Caco-2 (cell line): ENCODE results near the gene DIAPH2. TPM values are rescaled to one million over a fixed set of nuclear protein-coding genes. Genes with fewer than 3 reads are reported as not detected.

ENCODE experiments used
- BruUV-seq: library from RNA; stranded (reverse); fragments of 400-500 nt; replicated peaks from 2 replicates; lab custom pipeline; 2021; lab: Mats Ljungman, UMichigan
- CTCF ChIA-PET: fragments of 300-600 bp; sonication (Branson Sonifier 250); formaldehyde crosslinking; loops from one replicate; lab custom pipeline; 2022; ENCODE audit warnings: antibody characterized with exemption; lab: Charles Lee
- POLR2A ChIA-PET: fragments of 300-600 bp; sonication (Branson Sonifier 250); formaldehyde crosslinking; loops from one replicate; lab custom pipeline; 2022; ENCODE audit warnings: antibody characterized with exemption; lab: Charles Lee
- DNase-seq, 2 experiments: peaks; one replicate each; pipeline versions ENCODE4 v3.0.0 to v3.0.0-alpha.2; 2020 to 2022
- H3K27me3 ChIP-seq: replicated peaks from 2 replicates; pipeline ENCODE4 v1.6.0; 2011; ENCODE audit warnings: low read length; ENCODE audit not compliant: control insufficient read depth, insufficient read depth
- H3K36me3 ChIP-seq: 2 replicates; pipeline ENCODE4 v1.5.1; 2011; ENCODE audit warnings: low read length; ENCODE audit not compliant: control insufficient read depth, insufficient read depth
- H3K4me1 ChIP-seq: fragments of 250-450 bp; sonication (Bioruptor Pico); 2 replicates; pipeline ENCODE4 v1.5.1; 2020; ENCODE audit warnings: mild to moderate bottlenecking
- H3K4me3 ChIP-seq: 2 replicates; pipeline ENCODE4 v1.5.1; 2011; ENCODE audit warnings: low read depth, mild to moderate bottlenecking, control low read depth, low read length
- H3K9me3 ChIP-seq: fragments of 250-450 bp; sonication (Bioruptor Pico); 2 replicates; pipeline ENCODE4 v1.5.1; 2020; ENCODE audit warnings: mild to moderate bottlenecking, moderate library complexity
- H3K27ac Mint-ChIP-seq: one replicate; pipeline ENCODE4 v1.8.0; 2022; ENCODE audit warnings: mixed read lengths; ENCODE audit not compliant: unreplicated experiment
- H3K27me3 Mint-ChIP-seq: one replicate; pipeline ENCODE4 v1.8.0; 2022; ENCODE audit warnings: mixed read lengths; ENCODE audit not compliant: insufficient read depth, unreplicated experiment
- H3K36me3 Mint-ChIP-seq: one replicate; pipeline ENCODE4 v1.8.0; 2022; ENCODE audit warnings: mild to moderate bottlenecking, mixed read lengths; ENCODE audit not compliant: insufficient read depth, unreplicated experiment
- H3K4me1 Mint-ChIP-seq: one replicate; pipeline ENCODE4 v1.8.0; 2022; ENCODE audit warnings: low read depth, mixed read lengths; ENCODE audit not compliant: unreplicated experiment
- H3K4me3 Mint-ChIP-seq: one replicate; pipeline ENCODE4 v1.8.0; 2022; ENCODE audit warnings: mild to moderate bottlenecking, moderate library complexity, mixed read lengths; ENCODE audit not compliant: unreplicated experiment
- H3K9me3 Mint-ChIP-seq: one replicate; pipeline ENCODE4 v1.8.0; 2022; ENCODE audit warnings: mixed read lengths; ENCODE audit not compliant: unreplicated experiment
- CTCF ChIP-seq, 2 experiments: fragments of 200-600 bp in 1 of 2; IDR thresholded peaks; 1 replicate in 1 of 2; 2 replicates in 1 of 2; pipeline versions ENCODE4 v1.5.1 to v1.8.0; 2011 to 2022; ENCODE audit warnings: antibody characterized with exemption in 1 of 2, control low read depth in 1 of 2, inconsistent platforms in 1 of 2, low read depth in 1 of 2, low read length in 1 of 2, mild to moderate bottlenecking in 1 of 2, moderate library complexity in 1 of 2; ENCODE audit not compliant: insufficient read depth in 1 of 2, severe bottlenecking in 1 of 2, unreplicated experiment in 1 of 2
- intact Hi-C: fragments of 100-400 bp; cut with micrococcal nuclease; formaldehyde crosslinking; loops from one replicate; pipeline ENCODE4 v1.10.0; 2022; ENCODE audit not compliant: unreplicated experiment
- total RNA-seq: library from RNA; stranded (reverse); gene quantifications from 2 replicates; pipeline ENCODE4 v1.2.3, GENCODE V29; 2022

The DIAPH2 gene
- total RNA-seq, 1 experiment from 2014 or later = 16.1 TPM

- H3K4me1 Mint-ChIP-seq = peaks cover 9% of the 10 kb centered on the region
- intact Hi-C loops = no loop called here
- H3K27me3 Mint-ChIP-seq = no peaks in the 10 kb centered on the region
- no peaks in the 10 kb centered on the region for H3K9me3 ChIP-seq
- no peak overlapping the region for H3K4me3 Mint-ChIP-seq
- no peaks in the 10 kb centered on the region for H3K27me3 ChIP-seq
- ChIA-PET CTCF (no interaction called here), POLR2A (no interaction called here)
- TF ChIP-seq CTCF (IDR thresholded peaks at IDR 0.05; ENCODE audit: insufficient read depth in 1 of 2, low read depth in 1 of 2, low read length in 1 of 2, severe bottlenecking in 1 of 2, unreplicated experiment in 1 of 2) = no peak
- H3K36me3 Mint-ChIP-seq = no peaks in the 10 kb centered on the region
- no peaks in the 10 kb centered on the region; the same call in 1 of the 2 replicates for H3K4me1 ChIP-seq
- H3K36me3 ChIP-seq = no peaks in the 10 kb centered on the region
- no peaks in the 10 kb centered on the region for H3K9me3 Mint-ChIP-seq
- DNase-seq = no peak
- H3K27ac Mint-ChIP-seq = no peak overlapping the region
- no peak overlapping the region for H3K4me3 ChIP-seq
- BruUV-seq = no TSS peak
These were observed 713.4 kb downstream of the DIAPH2 start for GRCh38 chrX:97398030-97398551.

DNA sequence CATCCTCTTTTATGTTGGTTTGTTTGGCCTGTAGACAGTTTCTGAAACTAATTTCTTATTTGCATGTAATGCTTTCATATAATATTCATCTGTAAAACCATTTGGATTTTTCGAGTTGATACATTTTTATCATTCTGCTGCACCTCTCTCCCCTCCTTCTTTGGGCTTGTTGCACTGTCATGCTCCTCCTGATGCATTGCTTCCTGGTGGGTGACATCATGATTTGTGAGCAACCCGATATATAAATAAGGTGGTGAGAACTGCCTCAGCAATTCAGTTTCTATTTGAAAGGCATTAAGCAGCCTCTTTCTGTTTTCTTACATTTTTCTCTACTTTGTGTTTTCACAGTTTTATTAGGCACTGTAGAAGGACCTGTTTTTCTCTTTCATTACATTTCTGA, 714.8 kb downstream of the DIAPH2 start:
- BruUV-seq = no TSS peak
- no peak overlapping the region for H3K27ac Mint-ChIP-seq
- Histone ChIP-seq H3K4me1 (no peaks in the 10 kb centered on the region; the same call in 1 of the 2 replicates), H3K9me3 (no peaks in the 10 kb centered on the region), H3K36me3 (no peaks in the 10 kb centered on the region), H3K4me3 (no peak overlapping the region), H3K27me3 (no peaks in the 10 kb centered on the region)
- POLR2A ChIA-PET = no interaction called here
- H3K27me3 Mint-ChIP-seq = no peaks in the 10 kb centered on the region
- intact Hi-C loops = no loop called here
- H3K36me3 Mint-ChIP-seq = no peaks in the 10 kb centered on the region
- H3K4me1 Mint-ChIP-seq = peaks cover 9% of the 10 kb centered on the region
- CTCF ChIA-PET = no interaction called here
- no peak overlapping the region for H3K4me3 Mint-ChIP-seq
- no peak for TF ChIP-seq CTCF (IDR thresholded peaks at IDR 0.05; ENCODE audit: insufficient read depth in 1 of 2, low read depth in 1 of 2, low read length in 1 of 2, severe bottlenecking in 1 of 2, unreplicated experiment in 1 of 2)
- H3K9me3 Mint-ChIP-seq = no peaks in the 10 kb centered on the region
- no peak for DNase-seq

- H3K9me3 ChIP-seq = no peaks in the 10 kb centered on the region
- no peaks in the 10 kb centered on the region for H3K36me3 Mint-ChIP-seq
- no peak overlapping the region for H3K27ac Mint-ChIP-seq
- no peaks in the 10 kb centered on the region for H3K9me3 Mint-ChIP-seq
- intact Hi-C loops = no loop called here
- no peaks in the 10 kb centered on the region for H3K27me3 ChIP-seq
- no peaks in the 10 kb centered on the region for H3K27me3 Mint-ChIP-seq
- no peak overlapping the region for H3K4me3 Mint-ChIP-seq
- H3K4me1 Mint-ChIP-seq = peaks cover 9% of the 10 kb centered on the region
- ChIA-PET POLR2A (no interaction called here), CTCF (interaction anchor here (0.7 kb wide), 1 partner anchor 364 kb away, joined by 4 read pairs; no protein-coding TSS in a partner anchor)
- no peak overlapping the region for H3K4me3 ChIP-seq
- TF ChIP-seq CTCF (IDR thresholded peaks at IDR 0.05; ENCODE audit: insufficient read depth in 1 of 2, low read depth in 1 of 2, low read length in 1 of 2, severe bottlenecking in 1 of 2, unreplicated experiment in 1 of 2) = no peak
- no TSS peak for BruUV-seq
- no peaks in the 10 kb centered on the region; the same call in 1 of the 2 replicates for H3K4me1 ChIP-seq
- no peak for DNase-seq
- no peaks in the 10 kb centered on the region for H3K36me3 ChIP-seq
These were observed 715.9 kb downstream of the DIAPH2 start for GRCh38 chrX:97400492-97400891.
